GM18868 (cell line): ENCODE measurements around the gene TSKU.

Experiments used
- ATAC-seq: cut with Tn5 transposase; IDR thresholded peaks from one replicate; pipeline ENCODE4 v1.9.1; 2021; ENCODE audit warnings: mild to moderate bottlenecking, moderate library complexity; ENCODE audit not compliant: unreplicated experiment

Gene TSKU

DNA sequence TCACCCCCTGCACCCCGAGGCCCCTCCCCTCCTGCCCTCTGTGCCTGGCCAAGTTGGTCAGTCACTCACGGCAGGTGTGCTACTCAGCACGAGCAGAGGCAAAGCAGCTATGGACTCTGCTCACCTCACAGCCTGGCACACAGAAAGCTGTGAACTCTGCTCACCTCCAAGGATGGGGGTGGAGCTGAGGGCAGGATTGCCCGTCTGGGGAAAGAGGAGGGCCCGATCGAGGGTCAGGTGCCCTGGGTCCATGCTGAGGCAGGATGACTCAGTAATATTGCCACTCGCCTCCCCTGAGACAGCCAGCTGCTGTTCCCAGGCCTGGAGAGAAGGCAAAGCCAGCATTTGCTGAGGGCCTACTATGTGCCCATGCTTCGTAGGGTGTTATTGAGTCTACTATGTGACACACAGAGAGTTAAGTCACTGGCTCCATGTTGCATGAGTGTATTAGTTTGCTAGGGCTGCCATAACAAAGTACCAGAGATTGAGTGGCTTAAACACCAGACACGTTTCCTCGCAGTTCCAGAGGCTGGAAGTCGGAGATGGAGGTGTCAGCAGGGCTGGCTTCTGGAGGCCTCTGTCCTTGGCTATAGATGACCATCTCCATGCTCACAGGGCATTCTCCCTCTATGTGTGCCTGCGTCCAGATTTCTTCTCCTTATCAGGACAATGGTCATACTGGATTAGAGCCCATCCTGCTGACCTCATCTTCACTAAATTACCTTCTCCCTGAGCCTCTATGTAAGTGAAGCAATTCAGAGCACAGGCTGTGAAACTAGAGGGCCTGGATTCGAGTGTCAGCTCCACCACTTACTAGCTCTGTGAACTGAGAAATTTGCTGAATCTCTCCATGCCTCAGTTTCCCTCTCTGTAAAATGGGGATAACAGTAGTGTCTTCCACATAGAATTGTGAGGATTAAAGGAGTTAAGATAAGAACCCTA is 13.2 kb upstream of the TSKU start:
- no peak for ATAC-seq

DNA sequence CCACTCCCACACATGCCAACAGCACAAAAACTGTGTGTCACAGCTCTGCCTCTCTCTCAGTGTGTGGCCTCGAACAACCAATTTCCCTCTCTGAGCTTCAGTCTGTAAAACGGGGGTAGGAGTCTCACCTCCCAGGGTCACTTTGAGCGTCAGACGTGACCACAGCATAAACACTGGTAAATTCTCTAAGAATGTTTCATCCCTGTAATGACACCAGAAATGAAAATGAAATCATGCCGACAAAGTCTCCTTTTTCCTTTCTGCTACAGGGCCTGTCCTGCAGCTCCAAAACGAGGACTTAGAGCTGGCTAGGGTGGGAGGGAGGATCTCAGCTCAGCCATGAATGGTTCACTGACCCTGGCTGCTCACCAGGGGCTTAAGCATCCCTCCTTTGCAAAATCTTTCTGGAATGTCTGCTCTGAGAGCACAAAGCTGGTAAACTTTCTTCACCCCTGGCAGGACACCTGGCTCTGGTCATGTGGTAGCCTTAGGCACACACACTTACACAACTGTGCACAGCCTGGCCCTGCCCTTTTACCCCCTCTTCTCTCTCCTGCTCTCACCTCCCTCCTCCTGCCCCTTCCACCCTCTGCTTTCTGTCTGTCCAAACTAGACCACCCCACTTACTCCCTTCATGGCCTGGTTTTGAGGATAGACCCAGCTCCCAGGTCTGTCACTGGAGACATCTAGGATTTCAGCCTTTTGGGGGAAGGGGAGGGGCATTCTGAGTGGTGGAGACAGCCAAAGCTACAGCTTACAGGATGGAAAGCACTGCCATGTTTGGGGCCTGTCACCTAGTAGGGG is 12.3 kb upstream of the TSKU start:
- ATAC-seq = no peak

DNA sequence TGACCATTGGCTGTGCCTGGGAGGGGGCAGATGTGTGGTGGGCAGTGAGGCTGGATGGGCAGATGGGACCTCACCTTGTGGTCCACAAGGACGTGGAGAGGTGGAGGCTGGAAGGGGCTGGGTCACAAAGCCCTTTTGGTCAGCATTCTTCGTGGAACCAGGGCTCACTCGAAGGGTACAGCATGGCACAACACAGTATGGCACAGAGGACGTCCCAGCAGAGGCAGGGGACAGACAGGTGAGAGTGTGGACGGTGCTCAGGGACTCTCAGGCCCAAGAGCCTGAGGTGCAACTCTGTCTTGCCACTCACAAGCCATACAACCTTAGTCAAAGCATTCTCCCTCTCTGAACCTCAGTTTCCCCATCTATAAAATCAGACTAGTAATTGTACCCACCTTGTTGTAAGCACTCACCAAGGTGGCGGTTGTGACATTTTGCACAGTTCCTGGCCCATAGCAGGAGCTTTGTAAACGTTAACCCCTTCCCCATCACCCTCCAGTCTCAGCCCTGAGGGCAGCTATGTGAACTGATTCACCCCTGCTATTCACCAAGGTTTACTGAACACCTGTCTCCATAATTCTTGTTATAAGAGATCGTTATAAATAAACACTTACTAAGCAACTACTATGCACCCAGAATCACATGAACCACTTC is 11.6 kb upstream of the TSKU start:
- no peak for ATAC-seq

DNA sequence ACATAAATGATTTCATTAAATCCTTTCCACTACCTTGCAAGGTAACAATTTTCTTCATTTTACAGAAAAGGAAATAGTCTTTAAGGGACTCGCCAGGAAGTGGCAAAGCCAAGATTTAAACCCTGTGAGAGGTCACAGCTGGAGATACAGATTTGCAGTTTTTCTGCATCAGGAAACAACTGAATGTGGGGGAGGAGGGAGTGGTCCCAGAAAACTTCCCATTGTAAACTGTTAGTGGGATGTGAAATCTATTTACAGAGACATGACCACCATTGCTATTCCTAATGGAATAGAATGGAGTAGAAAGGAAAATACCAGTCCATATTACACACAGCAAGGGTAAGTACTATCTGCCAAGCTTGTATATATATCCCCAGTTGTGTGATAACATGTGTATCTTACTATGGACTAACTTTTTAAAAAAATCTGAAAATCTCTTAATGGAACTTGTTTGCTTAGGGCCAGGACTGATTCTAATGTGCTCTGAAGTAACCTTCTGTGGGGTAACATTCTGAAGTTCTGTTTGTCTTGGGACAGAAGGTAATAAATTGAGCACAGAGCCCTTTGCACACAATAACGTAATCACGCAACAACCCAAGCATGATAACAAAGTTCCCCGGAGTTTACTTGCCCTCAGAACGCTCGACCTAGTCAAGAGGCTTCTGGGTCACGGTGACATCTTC is 10.9 kb upstream of the TSKU start:
- ATAC-seq = no peak

DNA sequence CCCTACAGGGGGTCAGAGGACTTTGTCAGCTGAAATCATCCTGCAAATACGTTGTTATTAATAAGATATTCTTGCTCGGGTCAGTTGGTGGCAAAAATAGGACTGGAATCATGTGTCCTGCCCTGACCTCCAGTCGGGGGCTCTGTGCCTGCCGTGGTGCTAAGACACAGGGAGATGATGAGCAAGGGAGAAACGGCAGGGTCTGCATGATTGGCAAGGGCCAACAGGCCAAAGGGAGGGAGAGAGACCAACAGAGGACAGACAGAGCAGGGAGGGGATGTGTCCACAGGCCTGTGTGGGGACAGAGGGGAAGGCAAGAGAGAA is 10.4 kb upstream of the TSKU start:
- no peak for ATAC-seq

DNA sequence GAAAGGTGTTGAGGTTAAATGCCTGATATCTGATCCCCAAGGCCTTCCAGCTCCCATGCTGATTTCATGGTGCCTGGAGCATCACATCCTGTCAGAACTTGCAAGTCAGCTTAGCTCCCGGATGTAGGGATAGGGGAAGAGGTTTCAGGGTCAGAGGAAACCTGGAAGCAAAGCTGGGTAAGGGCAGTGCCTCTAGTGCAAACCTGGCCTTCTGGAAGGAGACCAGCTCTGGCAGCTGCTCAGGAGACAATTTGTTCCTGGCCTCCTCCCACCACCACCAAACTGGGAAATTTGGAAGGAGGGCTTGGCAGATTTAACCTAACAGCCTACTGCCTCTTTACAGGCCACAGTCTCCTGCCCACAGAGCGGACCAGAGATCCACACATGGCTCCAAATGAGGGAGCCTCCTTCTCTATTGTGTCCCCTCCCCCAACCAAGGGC is 9.2 kb upstream of the TSKU start:
- no peak for ATAC-seq

DNA sequence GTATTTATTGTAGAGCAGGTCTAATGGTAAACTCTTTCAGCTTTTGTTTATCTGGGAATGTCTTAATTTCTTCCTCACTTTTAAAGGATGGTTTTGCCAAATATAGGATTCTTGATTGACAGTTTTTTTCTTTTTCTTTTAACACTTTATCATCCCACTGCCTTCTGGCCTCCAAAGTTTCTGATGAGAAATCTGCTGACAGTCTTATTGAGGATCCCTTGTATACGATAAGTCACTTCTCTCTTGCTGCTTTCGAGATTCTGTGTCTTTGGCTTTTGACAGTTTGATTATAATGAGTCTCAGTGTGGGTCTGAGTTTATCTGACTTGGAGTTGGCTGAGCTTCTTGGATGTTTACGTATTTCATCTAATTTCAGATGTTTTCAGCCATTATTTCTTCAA is 6.7 kb upstream of the TSKU start:
- no peak for ATAC-seq

DNA sequence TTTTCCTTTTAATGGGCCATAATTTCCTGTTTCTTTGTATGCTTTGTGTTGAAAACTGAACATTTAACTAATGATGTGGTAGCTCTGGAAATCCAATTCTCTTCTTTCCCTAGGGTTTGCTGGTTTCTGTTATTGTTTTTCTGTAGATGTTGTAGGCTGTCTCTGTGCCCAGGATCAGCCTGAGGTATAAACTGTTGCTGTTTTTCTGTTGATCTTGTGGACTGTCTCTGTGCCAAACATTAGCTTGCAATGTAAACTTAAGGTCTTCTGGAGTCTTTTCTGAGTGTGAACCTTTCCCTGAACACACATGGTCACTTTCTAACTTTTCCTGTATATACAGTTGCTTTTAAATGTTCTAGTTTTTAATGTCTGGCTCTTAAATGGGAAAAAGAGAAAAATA is 5.9 kb upstream of the TSKU start:
- no peak for ATAC-seq

DNA sequence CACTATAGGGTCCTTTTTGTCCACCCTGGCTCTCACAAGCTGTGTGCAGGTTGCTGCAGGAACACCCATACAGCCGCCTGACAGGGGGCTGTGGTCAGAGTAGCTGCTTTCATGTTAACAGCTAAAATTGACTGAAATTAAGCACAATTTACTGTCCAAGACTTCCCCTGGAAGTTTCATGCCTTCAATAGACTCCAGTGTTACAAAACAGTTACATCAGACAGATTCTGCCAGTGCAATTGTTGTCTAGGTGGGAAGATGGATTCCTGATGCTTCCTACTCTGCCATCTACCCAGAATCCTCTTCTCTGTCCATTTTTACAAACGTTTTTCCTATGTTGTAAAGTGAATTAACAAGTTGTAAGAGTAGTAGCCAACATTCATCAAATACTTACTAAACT is 5.3 kb upstream of the TSKU start:
- no peak for ATAC-seq

DNA sequence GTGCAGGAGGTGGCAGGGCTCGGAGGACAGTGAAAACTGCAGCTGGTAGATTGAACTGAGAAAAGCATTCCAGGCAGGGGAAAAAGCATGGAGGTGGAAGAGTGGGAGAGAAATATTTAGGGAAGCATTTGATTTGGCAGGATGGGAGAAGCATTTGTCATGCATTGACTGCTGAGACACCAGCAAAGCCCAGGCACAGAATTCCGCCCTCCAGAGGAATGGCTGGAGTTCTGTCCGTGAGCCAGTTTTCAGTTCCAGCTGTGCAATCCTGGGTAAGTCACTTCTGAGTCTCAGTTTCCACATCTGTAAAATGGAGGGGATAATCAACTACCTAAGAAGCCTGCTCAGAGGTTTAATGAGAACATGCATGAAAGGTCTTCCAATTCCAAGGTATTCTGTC is 4.3 kb upstream of the TSKU start:
- ATAC-seq = no peak

DNA sequence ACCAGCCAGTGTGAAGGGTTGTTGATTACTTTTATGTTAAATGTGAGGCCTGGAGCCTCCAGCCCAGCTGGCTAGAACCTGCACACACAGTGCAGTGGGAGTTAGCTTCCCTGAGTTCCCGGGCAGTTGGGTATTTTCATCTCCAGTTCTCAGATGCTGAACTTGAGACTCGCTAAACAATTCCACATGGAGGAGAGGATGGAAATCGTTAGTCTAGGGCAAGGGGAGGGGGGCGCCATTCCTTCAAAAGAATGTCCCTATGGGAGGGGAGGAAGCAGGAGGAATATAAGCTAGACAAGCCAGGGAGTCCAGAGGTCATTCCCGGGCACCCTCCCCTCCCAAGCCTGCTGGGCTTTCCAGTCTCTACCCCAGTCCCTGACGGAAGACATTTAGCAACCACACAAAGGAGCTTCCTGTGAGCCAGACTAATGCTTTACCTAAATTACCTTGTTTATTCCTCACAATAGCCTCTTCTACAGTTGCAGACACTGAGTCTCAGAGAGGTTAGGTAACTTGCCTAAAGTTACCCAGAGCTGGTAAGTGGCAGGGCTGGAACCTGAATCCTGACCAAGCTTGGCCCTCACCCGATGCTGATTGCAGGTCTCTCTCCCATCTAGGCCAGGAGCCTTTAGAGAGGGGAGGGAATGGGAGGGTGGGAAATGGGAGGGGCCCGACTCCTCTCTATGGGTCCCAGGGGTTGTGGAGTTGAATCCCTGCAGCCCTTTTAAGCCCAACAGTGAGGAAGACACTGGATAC is 1.9 kb upstream of the TSKU start:
- no peak for ATAC-seq

DNA sequence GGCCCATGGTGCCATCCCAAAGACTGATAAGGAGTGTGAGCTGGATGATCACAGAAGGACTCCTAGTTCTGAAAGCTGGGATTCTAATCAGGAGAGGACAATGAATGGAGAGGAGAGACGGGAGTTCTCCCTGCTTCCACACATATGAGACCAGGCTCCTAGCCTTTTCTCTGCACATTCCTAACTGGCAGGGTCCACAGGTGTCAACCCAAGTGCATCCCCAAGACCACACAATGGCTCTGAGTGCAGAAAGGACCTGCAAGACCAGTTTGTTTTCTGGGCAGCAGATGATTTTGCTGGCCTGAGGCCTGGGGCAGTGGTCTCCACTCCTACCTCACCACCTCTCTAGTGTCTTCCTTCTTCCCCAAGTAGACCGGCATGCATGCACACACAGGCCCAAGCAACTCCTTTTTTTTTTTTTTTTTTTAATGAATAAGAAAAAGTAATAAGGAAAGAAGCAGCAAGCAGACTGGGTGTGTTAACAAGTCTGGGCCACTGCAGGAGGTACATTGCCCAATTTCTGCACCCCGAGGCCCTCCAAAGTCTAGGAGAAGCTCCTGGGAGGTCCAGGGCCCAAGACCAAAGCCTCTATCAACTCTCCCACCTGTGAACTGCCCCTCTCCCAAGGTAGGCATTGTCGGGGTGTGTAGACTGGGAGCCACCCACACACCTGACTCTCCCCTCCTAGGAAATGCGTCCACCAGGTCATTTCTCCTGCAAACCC is 1.2 kb upstream of the TSKU start:
- no peak for ATAC-seq

DNA sequence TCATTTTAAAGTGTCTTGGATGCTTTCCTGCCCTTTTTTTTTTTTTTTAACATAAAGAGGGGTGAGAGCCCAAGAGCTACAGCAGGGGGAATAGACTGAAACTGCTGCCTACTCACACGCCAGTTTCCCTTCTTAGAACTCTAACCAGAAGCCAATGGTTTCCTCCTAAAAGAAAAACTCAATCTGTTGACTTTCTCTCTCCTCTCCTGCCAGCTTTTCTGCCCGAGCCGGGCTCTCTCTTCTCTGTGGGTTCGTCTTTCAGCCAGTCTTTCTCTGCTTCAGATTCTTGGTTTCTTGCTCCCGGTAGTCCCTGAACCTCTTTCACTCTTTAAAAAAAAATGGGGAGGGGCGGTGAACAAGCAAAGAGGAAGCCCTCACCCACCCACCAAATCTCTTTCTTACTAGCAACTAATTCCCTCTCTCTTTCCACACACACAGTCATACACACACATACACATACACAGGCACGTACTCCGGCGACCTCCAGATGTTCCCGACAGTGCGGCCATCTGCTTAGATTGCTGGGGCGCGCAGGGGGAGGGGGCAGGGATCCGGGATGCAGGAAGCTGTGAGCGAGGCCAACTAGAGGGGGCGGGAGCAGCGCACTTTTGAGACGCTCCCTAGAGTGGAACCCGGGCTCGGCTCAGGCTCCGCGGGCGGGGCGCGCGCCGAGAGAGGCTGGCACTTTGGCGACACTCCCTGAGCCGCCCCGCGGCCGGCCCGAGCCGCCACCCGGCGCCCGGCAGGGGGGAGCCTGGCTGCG is 444 bp upstream of the TSKU start:
- no peak for ATAC-seq

DNA sequence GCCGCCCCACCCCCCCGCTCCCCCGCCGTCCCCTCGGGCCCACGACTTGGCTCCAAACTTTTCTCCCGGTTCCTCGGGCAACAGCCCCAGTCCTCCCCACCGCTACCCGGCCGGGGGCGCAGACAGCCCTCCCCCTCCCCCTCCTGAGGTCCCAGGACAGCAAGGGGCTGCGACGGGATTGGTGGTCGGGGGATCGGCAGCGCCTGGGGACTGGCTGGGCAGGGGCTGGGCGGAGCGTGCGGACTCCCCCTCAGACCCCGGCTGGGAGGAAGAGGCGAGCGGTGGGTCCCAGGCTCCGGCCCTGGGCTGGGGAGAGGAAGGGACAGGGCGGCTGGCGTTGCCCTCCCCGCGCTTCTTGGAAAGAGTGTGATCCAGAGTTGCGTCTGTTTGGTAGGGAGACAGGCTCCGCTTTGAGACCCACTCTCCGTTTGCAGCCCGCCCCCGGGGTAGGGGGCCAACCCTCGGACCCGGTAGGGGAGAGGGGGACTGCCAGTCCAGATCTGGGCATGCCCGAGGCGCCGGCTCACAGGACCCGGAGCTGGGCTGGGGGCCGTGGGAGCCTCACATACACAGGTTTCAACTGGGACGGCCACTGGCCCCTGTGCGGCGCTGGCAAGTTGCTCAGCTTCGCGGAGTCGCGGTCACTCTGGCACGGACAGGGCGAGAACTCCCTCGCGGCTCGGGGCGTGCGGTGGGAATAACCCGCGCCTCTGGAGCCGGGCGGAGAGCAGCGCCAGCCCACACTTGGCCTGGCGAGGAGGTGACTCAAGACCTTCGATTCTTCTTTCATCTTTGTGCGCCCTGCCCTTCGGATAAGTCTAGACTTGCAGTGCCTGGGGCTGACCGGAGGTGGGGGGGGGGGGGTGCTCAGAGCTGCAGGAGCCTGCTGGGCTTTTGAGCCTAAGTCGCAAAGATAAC is 999 bp downstream of the TSKU start:
- ATAC-seq = no peak

DNA sequence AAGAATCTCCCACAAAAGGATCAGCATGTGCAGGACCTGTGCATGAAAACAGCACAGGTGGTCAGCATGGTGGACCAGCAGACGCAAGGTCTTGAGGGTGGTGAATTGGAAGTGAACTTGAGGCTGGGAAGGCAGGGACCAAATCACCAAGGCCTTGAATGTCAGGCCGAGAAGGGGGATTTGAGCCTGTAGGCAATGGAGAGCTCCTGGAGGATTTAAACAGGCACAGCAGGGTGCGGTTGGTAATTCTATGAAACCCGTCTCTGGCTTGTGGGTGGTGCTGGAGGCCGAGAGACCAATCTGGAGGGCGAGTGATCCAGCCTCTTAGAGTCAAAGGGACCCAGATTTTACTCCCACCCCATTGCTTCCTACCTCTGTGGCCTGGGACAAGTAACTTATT is 2.4 kb downstream of the TSKU start:
- ATAC-seq = no peak

DNA sequence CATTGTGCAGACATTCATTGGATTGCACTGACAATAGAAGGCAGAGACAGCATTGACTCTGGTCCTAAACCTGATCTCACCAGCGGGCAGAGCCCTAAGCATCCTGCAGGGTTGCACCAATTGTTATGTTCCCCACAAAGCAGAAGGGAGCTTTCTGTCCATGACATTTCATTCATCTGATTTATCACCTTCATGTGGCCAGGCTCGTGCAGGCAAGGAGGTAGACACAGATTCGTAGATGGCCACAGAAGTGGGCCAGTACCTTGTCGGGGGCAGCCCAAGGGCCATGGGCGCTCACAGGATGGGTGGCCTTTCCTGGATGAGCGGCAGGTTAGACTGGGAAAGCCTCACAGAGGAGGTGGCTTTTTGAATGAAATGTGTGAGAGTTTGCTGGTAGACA is 2.9 kb downstream of the TSKU start:
- no peak for ATAC-seq

DNA sequence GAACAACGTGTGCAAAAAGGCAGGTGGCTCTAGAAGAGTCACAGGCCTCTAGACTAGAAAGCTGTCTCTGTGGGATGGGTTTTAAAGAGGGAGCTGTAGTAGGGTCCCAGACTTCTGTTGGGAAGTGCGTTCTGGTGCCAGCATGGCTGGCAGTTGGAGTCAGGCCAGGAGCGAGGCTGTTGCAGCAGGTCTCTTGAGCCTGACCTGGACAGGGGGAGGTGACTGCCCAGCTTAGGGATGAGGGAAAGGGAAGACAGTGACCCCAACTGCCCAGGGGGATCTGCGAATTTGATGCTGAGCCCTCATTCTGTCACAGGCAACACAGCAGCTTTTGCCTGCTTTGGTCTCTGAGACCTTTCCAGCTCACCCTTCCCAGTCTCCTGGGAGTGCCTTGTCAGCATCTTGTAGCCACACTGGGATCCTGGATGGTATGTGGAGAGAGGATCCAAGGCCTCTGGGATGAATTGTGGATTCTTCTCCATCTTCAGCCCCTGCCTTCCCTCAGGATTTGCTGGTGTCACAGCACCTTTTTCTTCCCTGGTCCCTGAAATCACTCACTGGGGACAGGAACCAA is 3.4 kb downstream of the TSKU start:
- no peak for ATAC-seq

DNA sequence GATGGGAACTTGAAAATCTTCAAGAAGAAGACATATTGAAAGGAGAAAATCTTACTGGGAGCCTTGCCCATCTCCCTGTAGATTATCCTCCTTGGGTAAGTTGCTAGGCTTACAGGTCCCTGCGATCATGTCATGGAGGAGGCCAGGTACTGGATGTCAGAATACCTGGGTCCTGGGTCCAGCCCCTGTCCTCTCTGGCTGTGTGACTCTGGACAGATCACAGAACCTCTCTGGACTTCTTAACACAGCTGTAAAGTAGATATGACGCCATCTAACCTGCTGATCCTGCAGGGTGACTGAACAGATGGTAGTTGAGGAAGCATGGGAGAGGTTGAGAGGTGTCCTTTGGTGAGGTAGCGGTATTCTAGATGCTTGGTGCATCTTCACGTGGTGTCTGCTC is 4.1 kb downstream of the TSKU start:
- ATAC-seq = no peak
